SIG-M5 treated with dmso at 0.1 percent for 504 hours (cell line): Measurements from ENCODE around the gene PHLPP2.
"Not testable (repeated sequence)": the region's sequence is repeated elsewhere in the genome, so short reads cannot be mapped to it uniquely, and the experiment has no call there.

Source experiments
- DNase-seq: peaks from one replicate; lab custom pipeline; 2025; ENCODE audit not compliant: unreplicated experiment; lab: John Stamatoyannopoulos, UW

PHLPP2 gene

GRCh38 chr16:71721066-71721740, 3.3 kb downstream of the PHLPP2 start:
- DNase-seq: no peak

- no peak for DNase-seq
Observed at GRCh38 chr16:71712501-71712900, 12.0 kb downstream of the PHLPP2 start.

GRCh38 chr16:71711789-71712188, 12.7 kb downstream of the PHLPP2 start:
- DNase-seq: no peak

- DNase-seq: no peak
Observed at GRCh38 chr16:71709229-71709781, 15.2 kb downstream of the PHLPP2 start.

GRCh38 chr16:71708696-71709095, 15.8 kb downstream of the PHLPP2 start:
- DNase-seq: no peak

- DNase-seq: no peak
Observed at GRCh38 chr16:71707199-71707598, 17.3 kb downstream of the PHLPP2 start.

- DNase-seq: no peak
Observed at GRCh38 chr16:71706046-71706445, 18.5 kb downstream of the PHLPP2 start.

GRCh38 chr16:71703333-71703732, 21.2 kb downstream of the PHLPP2 start:
- DNase-seq: no peak

GRCh38 chr16:71700831-71701230, 23.7 kb downstream of the PHLPP2 start:
- peak; percentile 16 for DNase-seq

GRCh38 chr16:71698491-71698890, 26.0 kb downstream of the PHLPP2 start:
- no peak for DNase-seq

GRCh38 chr16:71693164-71693563, 31.3 kb downstream of the PHLPP2 start:
- DNase-seq: no peak

GRCh38 chr16:71689901-71690300, 34.6 kb downstream of the PHLPP2 start:
- DNase-seq: no peak

GRCh38 chr16:71687861-71688260, 36.6 kb downstream of the PHLPP2 start:
- no peak for DNase-seq

- not testable (repeated sequence) for DNase-seq
Observed at GRCh38 chr16:71684280-71684679, 40.2 kb downstream of the PHLPP2 start.

- DNase-seq: no peak
Observed at GRCh38 chr16:71681360-71681759, 43.1 kb downstream of the PHLPP2 start.

GRCh38 chr16:71676236-71676635, 48.3 kb downstream of the PHLPP2 start:
- DNase-seq: no peak

GRCh38 chr16:71675380-71675779, 49.1 kb downstream of the PHLPP2 start:
- no peak for DNase-seq

- no peak for DNase-seq
Observed at GRCh38 chr16:71674229-71674628, 50.3 kb downstream of the PHLPP2 start.

- no peak for DNase-seq
Observed at GRCh38 chr16:71673582-71673973, 50.9 kb downstream of the PHLPP2 start.

GRCh38 chr16:71672803-71673581, 51.5 kb downstream of the PHLPP2 start:
- DNase-seq: no peak

GRCh38 chr16:71672125-71672524, 52.4 kb downstream of the PHLPP2 start:
- DNase-seq: no peak

- DNase-seq: no peak
Observed at GRCh38 chr16:71671165-71671564, 53.3 kb downstream of the PHLPP2 start.
